Smooth muscle cell (in vitro differentiated cells): ENCODE data around the gene GID8. TPM values are rescaled to one million over a fixed set of nuclear protein-coding genes. Genes with fewer than 3 reads are reported as not detected.

Source experiments
- DNase-seq: peaks from one replicate; lab custom pipeline; 2025; ENCODE audit not compliant: unreplicated experiment; lab: John Stamatoyannopoulos, UW
- H2AFZ ChIP-seq: fragments of 200-600 bp; sonication (generic); 2 replicates; pipeline ENCODE4 v1.6.0; 2016; ENCODE audit warnings: antibody characterized with exemption, low read depth, mild to moderate bottlenecking
- H3F3A ChIP-seq: fragments of 200-600 bp; sonication (generic); 2 replicates; pipeline ENCODE4 v1.6.0; 2017; ENCODE audit warnings: antibody characterized with exemption, low read depth
- H3K27ac ChIP-seq: fragments of 200-600 bp; sonication (generic); 2 replicates; pipeline ENCODE4 v1.5.1; 2016; ENCODE audit warnings: low read depth, mild to moderate bottlenecking
- H3K27me3 ChIP-seq: fragments of 200-600 bp; sonication (generic); 2 replicates; pipeline ENCODE4 v1.6.1; 2016; ENCODE audit warnings: low read depth, mild to moderate bottlenecking
- H3K36me3 ChIP-seq: fragments of 200-600 bp; sonication (generic); 2 replicates; pipeline ENCODE4 v1.5.1; 2016; ENCODE audit warnings: low read depth
- H3K4me1 ChIP-seq: fragments of 200-600 bp; sonication (generic); 2 replicates; pipeline ENCODE4 v1.5.1; 2016; ENCODE audit warnings: low read depth
- H3K4me2 ChIP-seq: fragments of 200-600 bp; sonication (generic); 2 replicates; pipeline ENCODE4 v1.6.0; 2016; ENCODE audit warnings: mild to moderate bottlenecking
- H3K4me3 ChIP-seq: fragments of 200-600 bp; sonication (generic); 2 replicates; pipeline ENCODE4 v1.5.1; 2016; ENCODE audit warnings: mild to moderate bottlenecking
- H3K79me2 ChIP-seq: fragments of 200-600 bp; sonication (generic); 2 replicates; pipeline ENCODE4 v1.6.0; 2016; ENCODE audit warnings: low read depth, mild to moderate bottlenecking
- H3K9ac ChIP-seq: fragments of 200-600 bp; sonication (generic); 2 replicates; pipeline ENCODE4 v1.6.0; 2016; ENCODE audit warnings: low read depth
- H3K9me3 ChIP-seq: fragments of 200-600 bp; sonication (generic); replicated peaks from 2 replicates; pipeline ENCODE4 v1.5.1; 2016; ENCODE audit warnings: low read depth
- H4K20me1 ChIP-seq: fragments of 200-600 bp; sonication (generic); 2 replicates; pipeline ENCODE4 v1.6.0; 2016; ENCODE audit warnings: low read depth
- WGBS: methylation state at CpG from one replicate; pipeline ENCODE4 v1.1.7; 2016; ENCODE audit warnings: low lambda C conversion rate; 5-methylcytosine and 5-hydroxymethylcytosine counted together
- polyA plus RNA-seq: library from polyadenylated mRNA; unstranded; fragments of >200 nt; fragmentation: Nextera tagmentation; extraction: Ambion mirVana; gene quantifications from 2 replicates; pipeline ENCODE4 v1.2.1, GENCODE V29; 2016
- total RNA-seq: library from RNA; depleted of rRNA; stranded (reverse); fragments of >200 nt; gene quantifications from 2 replicates; pipeline ENCODE4 v1.2.3, GENCODE V29; 2014
- TF ChIP-seq, protein P1 (sequence below): fragments of 200-600 bp; sonication (generic); IDR thresholded peaks from 2 replicates; pipeline ENCODE4 v1.5.1; 2017; ENCODE audit warnings: borderline replicate concordance, mild to moderate bottlenecking, antibody characterized with exemption; ENCODE audit not compliant: insufficient read depth, poor library complexity, severe bottlenecking

GID8 gene
- total and polyA plus RNA-seq, 2 experiments from 2014 or later, result 13.9 to 23.5 TPM

DNA sequence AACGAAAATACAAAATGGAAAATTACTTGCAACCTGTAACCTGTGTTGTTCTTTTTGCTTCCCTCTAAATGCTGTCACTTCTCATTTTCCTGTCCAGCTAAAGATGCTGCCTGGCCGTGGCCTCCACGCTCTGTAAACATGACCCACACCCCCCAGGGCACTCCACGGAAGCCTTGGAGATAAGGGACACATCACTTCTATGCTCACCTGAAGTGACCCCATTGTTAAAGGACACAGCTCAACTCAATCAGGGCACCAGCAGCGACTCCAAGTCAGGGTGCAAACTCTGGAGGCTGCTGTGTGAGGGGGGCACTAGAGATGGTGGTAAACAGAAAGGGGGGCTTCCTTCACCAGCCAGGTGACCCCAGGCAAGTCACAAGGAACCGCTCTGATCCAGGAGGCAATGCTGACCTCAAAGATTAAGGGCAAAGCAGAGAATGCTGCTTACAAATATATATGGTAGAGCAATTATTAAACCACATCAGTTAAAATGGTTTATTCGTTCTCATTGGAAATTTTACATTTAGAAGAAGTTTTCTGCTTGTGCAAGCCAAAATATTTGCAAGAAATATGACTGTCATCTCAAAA, 24.8 kb upstream of the GID8 start:
- Histone ChIP-seq H3K4me2 (no peak overlapping the region), H3K4me3 (no peak overlapping the region), H3K79me2 (peaks cover 100% of the 10 kb centered on the region), H3K4me1 (peaks cover 37% of the 10 kb centered on the region), H3F3A (peaks cover 3% of the 10 kb centered on the region), H3K9me3 (no peaks in the 10 kb centered on the region), H3K27me3 (no peaks in the 10 kb centered on the region), H3K9ac (no peak overlapping the region), H2AFZ (no peak overlapping the region), H4K20me1 (peaks cover 100% of the 10 kb centered on the region), H3K36me3 (peaks cover 8% of the 10 kb centered on the region), H3K27ac (no peak overlapping the region)
- WGBS, result 91% methylated on average over 7 of the region's 7 CpGs
- TF ChIP-seq, protein P1, sequence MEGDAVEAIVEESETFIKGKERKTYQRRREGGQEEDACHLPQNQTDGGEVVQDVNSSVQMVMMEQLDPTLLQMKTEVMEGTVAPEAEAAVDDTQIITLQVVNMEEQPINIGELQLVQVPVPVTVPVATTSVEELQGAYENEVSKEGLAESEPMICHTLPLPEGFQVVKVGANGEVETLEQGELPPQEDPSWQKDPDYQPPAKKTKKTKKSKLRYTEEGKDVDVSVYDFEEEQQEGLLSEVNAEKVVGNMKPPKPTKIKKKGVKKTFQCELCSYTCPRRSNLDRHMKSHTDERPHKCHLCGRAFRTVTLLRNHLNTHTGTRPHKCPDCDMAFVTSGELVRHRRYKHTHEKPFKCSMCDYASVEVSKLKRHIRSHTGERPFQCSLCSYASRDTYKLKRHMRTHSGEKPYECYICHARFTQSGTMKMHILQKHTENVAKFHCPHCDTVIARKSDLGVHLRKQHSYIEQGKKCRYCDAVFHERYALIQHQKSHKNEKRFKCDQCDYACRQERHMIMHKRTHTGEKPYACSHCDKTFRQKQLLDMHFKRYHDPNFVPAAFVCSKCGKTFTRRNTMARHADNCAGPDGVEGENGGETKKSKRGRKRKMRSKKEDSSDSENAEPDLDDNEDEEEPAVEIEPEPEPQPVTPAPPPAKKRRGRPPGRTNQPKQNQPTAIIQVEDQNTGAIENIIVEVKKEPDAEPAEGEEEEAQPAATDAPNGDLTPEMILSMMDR, result no peak
- no peak for DNase-seq

DNA sequence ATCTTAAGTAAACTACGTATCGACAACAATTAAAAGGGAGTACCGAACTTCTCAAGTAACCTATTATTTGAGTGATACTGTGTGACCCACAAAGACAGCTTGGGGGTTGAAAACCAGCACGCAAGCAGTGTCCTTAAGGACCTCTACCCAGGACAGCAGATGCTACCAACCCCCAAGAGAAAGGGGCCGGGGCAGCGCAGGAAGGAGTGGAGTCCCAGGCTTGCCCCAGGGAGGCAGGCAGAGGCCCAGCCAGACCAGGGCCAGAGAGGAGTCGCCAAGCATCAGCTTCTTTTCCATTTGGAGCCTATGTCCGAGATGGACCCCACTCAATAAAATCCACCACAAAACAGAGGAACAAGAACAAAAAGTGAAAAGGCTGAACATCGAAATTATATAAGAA, 23.5 kb upstream of the GID8 start:
- H4K20me1 ChIP-seq, result peaks cover 100% of the 10 kb centered on the region
- H3K4me2 ChIP-seq, result no peak overlapping the region

DNA sequence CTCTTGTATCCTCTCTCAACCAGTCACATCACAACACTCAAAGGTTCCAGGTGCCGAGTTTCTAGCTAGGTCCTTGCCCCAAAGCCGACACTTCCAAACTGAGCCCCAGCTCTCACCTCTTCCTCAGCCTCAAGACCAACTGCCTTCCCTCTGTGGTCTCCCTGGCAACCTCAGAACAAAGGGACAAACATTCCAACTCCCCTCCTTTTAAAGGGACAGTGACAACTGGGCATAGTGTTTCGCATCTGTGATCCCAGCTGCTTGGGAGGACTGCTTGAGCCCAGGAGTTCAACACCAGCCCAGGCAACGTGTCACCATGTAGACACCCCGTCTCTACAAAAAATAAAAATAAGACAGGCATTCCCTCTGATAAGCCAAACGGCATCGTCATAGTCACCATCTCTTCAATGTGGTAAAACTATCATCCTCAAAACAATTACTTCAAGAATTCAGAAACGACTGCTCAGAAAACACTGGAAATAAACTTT, 22.9 kb upstream of the GID8 start:
- Histone ChIP-seq H3K4me2 (no peak overlapping the region), H3K9me3 (no peaks in the 10 kb centered on the region), H3K79me2 (peaks cover 100% of the 10 kb centered on the region), H2AFZ (no peak overlapping the region), H3K4me1 (peaks cover 41% of the 10 kb centered on the region), H3K9ac (peak overlapping the region; percentile 36), H3K27ac (peak overlapping the region; percentile 75), H4K20me1 (peaks cover 100% of the 10 kb centered on the region), H3K36me3 (peaks cover 8% of the 10 kb centered on the region), H3F3A (peaks cover 3% of the 10 kb centered on the region), H3K27me3 (no peaks in the 10 kb centered on the region), H3K4me3 (no peak overlapping the region)
- TF ChIP-seq, protein P1, result no peak
- 59% methylated on average over 8 of the region's 8 CpGs for WGBS
- DNase-seq, result no peak

More for the DNA sequence above, 23.5 kb upstream of the GID8 start:
- Histone ChIP-seq H3K4me3 (no peak overlapping the region), H3K9ac (peak overlapping the region; percentile 36), H3K36me3 (peaks cover 8% of the 10 kb centered on the region), H3K27ac (peak overlapping the region; percentile 75), H3K79me2 (peaks cover 100% of the 10 kb centered on the region), H3K4me1 (peaks cover 41% of the 10 kb centered on the region), H3K9me3 (no peaks in the 10 kb centered on the region), H3F3A (peaks cover 3% of the 10 kb centered on the region), H3K27me3 (no peaks in the 10 kb centered on the region), H2AFZ (no peak overlapping the region)
- TF ChIP-seq, protein P1, result no peak
- DNase-seq, result no peak
- 88% methylated on average over 9 of the region's 9 CpGs for WGBS
